ENCODE measurements around the gene SIRT3.

DNA sequence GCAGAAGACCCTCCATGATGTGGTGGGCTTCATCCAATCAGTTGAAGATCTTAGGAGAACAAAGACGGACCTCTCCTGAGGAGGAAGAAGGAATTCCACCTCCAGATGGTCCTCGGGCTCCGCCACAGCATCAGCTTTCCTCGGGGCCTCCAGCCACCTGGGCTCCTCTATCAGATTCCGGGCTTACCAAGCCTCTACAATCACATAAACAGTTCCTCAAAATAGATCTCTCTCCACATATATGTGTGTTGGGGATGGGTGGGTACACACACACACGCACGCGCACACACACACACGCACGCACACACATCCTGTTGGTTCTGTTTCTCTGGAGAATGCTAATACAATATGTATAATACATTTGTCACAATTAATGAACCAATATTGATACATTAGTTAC, 23.3 kb upstream of the SIRT3 start:
- no peak for TF ChIP-seq REST (tag by site-specific recombination; IDR thresholded peaks at IDR 0.05)
- no peak for TF ChIP-seq ZNF341 (tag by site-specific recombination; IDR thresholded peaks at IDR 0.05; ENCODE audit: low read depth)
- TF ChIP-seq, protein P1, sequence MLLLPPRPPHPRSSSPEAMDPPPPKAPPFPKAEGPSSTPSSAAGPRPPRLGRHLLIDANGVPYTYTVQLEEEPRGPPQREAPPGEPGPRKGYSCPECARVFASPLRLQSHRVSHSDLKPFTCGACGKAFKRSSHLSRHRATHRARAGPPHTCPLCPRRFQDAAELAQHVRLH (tag by site-specific recombination; IDR thresholded peaks at IDR 0.05) = no peak
- no peak for TF ChIP-seq ZFP37 (tag by site-specific recombination; IDR thresholded peaks at IDR 0.05)
- TF ChIP-seq ZXDB (tag by site-specific recombination; IDR thresholded peaks at IDR 0.05) = no peak
